ENCODE data around the gene HLA-DPB1.
"Not testable (repeated sequence)": the region's sequence is repeated elsewhere in the genome, so short reads cannot be mapped to it uniquely, and the experiment has no call there.

The HLA-DPB1 gene

GRCh38 chr6:33075568-33076405, at the start of gene HLA-DPB1:
TSS of gene HLA-DPB1 (plus strand) at chr6:33075990. CDS start at chr6:33076042, 52 bp downstream.
- no peak for DNase-seq

- DNase-seq: no peak
Measured at GRCh38 chr6:33028220-33028849, 47.5 kb upstream of the HLA-DPB1 start.

DNA sequence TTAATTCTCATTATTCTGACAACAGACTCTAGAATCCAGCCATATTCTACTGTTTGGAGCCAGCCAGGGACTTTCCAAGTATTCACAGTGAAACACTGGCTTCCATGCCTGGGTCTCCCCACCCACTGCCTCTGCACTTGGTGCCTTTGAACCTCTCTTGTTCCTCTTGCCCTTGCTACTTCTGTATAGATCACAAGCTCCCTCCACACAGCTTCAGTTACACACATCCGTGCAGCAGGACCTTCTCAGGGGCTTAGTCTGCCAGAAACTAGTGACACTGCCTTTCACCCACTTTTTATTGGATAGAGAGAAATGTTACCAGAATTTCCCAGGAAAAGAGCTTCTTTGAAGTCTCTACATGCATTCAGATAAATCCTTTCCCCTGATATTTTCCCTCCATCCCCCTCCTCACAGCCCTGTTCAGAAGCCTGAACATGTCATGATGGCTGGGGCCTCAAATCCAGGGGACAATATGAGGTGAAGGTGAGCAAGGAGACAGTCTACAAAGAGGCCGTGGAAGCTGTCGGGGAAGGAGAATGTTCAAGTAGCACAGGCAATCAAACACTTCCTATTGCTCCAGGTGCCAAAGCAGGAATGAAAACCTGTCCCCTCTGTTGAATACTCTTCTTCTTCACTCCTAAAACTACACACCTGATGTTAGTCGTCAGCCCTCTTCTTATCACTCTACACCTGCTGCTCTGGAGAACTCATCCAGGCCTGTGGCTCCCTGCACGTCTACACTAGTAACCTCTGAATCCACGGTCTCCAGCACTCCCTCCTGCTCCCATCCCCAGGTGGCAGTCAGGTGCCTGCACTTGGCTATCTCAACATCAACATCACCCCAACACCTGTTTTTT, 46.2 kb upstream of the HLA-DPB1 start:
- no peak for DNase-seq

DNA sequence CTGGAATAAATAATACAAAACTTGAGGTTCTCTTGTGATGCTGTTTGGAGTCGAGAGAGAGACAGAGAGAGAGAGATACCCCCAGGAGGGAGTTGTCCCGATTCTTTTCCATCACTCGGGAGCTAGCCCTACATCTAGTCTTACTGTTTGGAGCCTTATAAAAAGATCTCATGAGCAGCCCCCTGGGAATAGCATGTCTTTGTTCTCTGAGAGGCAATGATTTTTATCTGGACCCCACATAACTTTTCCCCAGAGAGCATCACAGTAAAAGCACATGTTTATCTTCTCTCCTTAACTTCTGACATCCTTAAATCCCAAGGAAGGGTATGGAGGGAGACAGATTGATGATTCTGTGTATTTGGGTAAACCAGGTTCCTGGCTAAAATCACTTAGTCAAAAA, 45.5 kb upstream of the HLA-DPB1 start:
- DNase-seq: no peak

DNA sequence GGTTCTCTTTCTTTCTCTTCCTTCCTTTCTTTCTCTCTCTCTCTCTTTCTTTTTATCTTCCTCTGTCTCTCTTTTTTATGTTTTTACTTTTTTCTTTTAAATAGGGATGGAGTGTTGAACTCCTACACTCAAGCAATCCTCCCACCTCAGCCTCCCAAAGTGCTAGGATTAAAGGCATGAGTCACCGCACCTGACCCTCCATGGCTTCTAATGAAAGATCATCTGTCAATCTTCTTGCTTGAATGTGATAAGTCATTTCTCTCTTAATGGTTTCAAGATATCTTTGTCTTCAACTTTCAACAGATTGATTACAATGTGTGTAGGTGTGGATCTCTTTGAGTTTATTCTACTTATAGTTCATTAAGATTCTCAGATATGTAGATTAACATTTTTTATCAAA, 41.2 kb upstream of the HLA-DPB1 start:
- DNase-seq: no peak

- no peak for DNase-seq
Measured at GRCh38 chr6:33036535-33036934, 39.3 kb upstream of the HLA-DPB1 start.

- no peak for DNase-seq
Measured at GRCh38 chr6:33040157-33040556, 35.6 kb upstream of the HLA-DPB1 start.

DNA sequence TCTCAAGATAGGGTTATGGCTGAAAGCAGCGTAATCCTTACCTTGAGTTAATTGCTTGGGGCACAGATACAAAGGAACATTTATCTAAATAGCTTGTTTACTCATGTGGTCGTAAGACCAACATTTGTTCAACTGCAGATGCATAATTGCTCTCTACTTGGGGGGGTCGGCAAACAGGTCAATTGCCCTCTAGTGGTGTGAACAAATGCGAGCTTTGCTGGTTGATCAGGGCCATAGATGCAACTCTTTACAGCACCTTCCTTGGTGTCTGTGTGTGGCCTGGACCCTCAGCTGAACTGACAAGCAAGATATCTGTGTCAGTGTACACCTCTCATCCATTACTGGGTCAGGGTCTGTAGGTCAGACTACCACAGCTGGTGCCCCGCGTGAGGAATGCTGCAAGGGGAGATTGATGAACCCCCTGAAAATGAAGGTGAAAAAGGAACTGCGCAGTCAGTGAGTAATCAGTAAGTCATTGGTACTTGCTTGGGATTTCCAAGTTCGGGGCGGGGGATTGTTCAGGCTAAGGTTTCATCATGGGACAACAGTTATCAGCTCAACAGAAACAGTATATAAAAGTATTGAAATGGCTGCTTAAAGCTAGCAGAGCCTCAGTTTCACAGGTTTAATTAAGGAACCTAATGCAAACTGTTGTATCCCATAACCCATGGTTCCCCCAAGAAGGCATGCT, 26.3 kb upstream of the HLA-DPB1 start:
- DNase-seq: no peak

DNA sequence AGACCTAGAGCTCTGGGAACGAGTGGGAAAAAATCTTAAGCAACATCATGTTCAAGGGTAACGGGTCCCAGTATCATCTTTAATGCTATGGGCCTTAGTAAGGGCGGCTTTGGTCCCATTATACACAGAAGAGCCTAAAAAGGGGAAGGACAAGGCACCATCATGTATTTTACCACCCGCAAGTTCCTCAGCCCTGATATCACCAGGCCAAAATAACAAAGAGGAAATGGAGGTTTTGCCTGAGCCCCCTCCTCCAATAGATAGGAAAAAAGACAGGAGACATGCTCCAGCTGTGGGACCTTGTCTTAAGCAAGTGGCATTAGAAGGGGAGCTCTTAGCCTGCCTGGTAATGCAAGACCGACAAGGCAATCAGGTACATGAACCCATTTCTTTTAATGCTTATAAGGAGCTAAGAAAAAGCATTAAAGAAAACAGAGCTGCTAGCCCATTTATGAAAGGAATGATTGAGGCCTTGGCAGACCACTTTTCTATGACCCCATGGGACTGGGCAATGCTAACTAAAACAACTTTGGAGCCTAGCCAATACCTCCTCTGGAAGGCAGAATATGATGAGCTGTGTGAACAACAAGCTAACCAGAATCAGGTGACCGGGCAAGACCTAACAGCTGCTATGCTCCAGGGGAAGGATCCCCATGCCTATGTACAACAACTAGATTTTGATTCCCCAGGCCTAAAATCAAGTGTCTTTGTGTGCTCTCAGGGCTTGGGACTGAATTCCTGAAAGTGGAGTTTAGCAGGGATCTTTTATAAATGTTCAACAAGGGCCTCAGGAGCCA, 25.6 kb upstream of the HLA-DPB1 start:
- DNase-seq: no peak

- DNase-seq: no peak
Measured at GRCh38 chr6:33052627-33053026, 23.2 kb upstream of the HLA-DPB1 start.

- no peak for DNase-seq
Measured at GRCh38 chr6:33053230-33053629, 22.6 kb upstream of the HLA-DPB1 start.

- no peak for DNase-seq
Measured at GRCh38 chr6:33057222-33058150, 18.3 kb upstream of the HLA-DPB1 start.

DNA sequence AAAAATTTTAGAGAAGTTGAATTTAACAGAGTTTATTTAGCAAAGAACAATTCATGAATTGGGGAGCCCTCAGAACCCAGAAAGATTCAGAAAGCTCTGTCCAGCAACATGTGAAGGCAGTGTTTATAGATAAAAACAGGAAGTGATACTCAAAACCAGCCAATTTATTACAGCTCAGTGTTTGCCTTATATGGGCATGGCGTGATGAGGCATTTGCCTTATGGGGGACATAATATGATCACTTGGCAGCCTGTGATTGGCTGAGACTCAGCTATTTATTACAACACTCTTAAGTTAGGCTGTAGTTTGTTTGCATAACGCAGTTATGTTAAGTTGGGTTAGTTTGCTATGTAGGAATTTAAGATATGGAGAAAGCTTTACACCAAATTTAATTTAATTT, 13.8 kb upstream of the HLA-DPB1 start:
- DNase-seq: no peak

DNA sequence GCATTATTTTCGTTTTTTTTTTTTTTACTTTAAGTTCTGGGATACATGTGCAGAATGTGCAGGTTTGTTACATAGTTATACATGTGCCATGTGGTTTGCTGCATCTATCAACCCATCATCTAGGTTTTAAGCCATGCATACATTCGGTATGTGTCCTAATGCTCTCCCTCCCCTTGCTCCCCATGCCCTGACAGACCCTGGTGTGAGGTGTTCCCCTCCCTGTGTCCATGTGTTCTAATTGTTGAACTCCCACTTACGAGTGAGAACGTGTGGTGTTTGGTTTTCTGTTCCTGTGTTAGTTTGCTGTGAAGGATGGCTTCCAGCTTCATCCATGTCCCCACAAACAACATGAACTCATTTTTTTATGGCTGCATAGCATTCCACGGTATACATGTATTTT, 12.4 kb upstream of the HLA-DPB1 start:
- not testable (repeated sequence) for DNase-seq

DNA sequence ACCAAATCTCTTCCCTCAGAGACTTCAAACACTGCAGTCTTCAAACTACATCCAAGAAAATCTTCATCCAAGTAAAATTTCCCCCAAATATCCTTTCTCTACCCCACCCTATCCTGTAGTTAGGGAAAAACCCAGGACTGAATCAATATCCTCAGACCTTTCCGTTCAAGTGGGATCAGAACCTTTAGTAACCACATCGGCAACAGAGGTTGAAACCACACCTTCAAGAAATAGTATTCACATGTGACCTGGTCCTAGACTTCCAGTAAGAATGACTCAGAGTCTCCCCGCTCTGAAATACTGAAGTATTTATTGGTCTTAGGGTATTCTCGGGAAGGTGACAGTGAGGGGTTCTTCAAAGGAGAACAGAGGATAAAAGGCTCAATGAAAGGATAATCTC, 11.1 kb upstream of the HLA-DPB1 start:
- DNase-seq: no peak

- DNase-seq: no peak
Measured at GRCh38 chr6:33065312-33065711, 10.5 kb upstream of the HLA-DPB1 start.

DNA sequence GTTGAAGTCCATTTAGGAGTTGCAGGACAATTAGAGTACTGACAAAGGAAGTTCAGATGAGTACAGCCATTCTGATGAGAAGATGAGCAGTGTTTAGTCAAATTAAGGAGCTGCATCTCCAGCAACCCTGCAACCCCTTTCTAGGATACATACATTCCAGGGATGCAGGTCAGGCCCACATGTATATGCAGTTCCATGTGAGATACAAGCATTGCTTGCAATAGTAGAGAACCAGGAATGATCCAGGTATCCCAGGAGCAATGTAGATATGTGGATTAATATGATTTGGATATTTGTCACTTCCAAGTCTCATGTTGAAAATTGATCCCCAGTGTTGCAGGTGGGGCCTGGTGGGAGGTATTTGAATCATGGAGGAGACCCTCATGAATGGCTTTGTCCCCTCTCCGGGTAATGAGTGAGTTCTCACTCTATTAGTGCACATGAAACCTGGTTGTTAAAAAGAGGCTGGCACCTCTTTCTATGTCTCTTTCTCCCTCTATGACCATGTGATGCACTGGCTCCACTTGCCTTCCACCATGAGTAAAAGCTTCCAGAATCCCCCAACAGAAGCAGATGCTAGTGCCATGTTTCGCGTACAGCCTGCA, 8.8 kb upstream of the HLA-DPB1 start:
- no peak for DNase-seq

DNA sequence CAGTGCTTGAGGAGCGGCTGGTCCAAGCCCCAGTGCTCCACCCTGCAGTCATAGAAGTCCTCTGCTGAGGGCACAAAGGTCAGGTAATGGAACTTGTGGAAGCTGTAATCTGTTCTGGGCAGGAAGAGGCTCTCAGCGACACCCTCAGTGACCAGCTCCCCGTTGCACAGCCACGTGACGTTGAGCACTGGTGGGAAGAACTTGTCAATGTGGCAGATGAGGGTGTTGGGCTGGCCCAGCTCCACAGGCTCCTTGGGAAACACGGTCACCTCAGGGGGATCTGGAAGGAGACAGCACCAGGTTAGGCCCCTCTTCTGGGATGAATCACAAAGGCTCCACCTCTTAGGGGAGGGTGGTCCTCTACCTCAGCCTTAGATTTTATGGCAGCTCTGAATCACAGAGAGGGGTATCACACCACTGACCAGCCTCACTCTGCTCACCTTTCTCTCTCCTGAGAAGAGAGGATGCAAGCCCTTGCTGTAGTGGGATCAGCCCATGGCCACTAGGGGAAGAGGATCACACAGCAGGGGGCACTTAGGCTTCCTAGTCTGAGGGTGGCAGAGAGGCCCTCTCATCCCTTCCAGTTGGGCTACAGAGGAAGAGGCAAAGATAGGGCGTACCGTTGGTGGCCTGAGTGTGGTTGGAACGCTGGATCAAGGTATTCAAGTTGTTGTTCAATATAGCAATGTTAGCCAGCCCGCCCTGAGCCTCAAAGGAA, 6.6 kb upstream of the HLA-DPB1 start:
- DNase-seq: no peak

DNA sequence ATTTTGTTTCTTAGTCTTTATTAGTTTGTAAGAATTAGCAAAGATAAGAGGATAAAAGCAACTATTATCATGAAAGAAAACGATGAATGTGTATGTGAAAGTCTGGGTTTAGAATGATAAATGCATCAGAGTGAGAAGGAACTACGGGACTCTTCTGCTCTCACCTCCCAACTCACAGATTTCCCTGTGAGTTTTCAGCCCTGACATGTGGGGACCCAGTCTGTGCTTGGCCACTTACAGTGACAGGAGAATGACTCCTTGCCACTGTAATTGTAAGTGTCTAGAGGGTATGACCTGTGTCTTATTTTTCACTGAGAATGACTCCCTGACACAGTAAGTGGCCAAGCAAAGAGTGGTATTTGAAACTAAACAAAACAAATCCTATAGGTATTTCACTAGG, 4.9 kb upstream of the HLA-DPB1 start:
- no peak for DNase-seq

DNA sequence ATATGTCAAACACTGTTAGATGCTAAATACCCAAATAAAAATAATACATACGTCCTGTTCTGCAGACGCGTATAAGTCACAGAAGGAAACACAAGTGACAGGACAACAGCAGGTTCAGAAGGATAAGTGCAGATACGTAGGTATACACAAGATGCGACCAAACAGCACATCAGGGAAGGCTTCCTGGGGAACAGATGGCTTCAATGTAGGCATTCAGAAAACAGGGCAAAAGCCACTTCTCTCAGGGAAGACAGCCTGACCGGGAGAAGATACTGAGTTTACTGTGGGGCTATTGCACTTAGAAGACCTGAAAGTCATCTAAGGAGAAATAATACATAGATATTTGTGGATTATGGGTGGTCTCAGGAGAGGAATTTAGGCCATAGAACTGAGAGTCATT, 4.2 kb upstream of the HLA-DPB1 start:
- DNase-seq: no peak

Data from NCI-H446 treated with DMSO at 0.1 percent for 48 hours (cell line).